ENCODE measurements around the gene LCLAT1. TPM values are rescaled to one million over a fixed set of nuclear protein-coding genes. Genes with fewer than 3 reads are reported as not detected.

LCLAT1 gene
- total RNA-seq, 4 donors from 2014 or later: 47.3 to 68.7 (median 54.1) TPM

GRCh38 chr2:30450025-30450424 lies 3.0 kb downstream of the LCLAT1 start:
- TF ChIP-seq POLR2A (IDR thresholded peaks at IDR 0.05) (no peak), CTCF (IDR thresholded peaks at IDR 0.05) (no peak)
- WGBS, 2 donors: 98 to 100% methylated on average over 1 of the region's 1 CpG
- H3K36me3 ChIP-seq: no peaks in the 10 kb centered on the region
- no peaks in the 10 kb centered on the region for H3K27me3 ChIP-seq
- H3K4me3 ChIP-seq (replicated peaks in 1 of 3): no peak overlapping the region
- intact Hi-C loops (cut with DNase I): no loop called here
- peaks cover 8 to 13% of the 10 kb centered on the region in 2 donors for H3K4me1 ChIP-seq
- no peaks in the 10 kb centered on the region for H3K9me3 ChIP-seq
- no peak overlapping the region for H3K27ac ChIP-seq
- DNase-seq: no peak

- Histone ChIP-seq H3K36me3 (no peaks in the 10 kb centered on the region), H3K9me3 (no peaks in the 10 kb centered on the region), H3K4me1 (peaks cover 4 to 7% of the 10 kb centered on the region in 2 donors), H3K27ac (no peak overlapping the region), H3K27me3 (no peaks in the 10 kb centered on the region), H3K4me3 (replicated peaks in 1 of 3) (no peak overlapping the region)
- TF ChIP-seq POLR2A (IDR thresholded peaks at IDR 0.05) (no peak), CTCF (IDR thresholded peaks at IDR 0.05) (no peak)
- DNase-seq: no peak
- intact Hi-C loops (cut with DNase I): no loop called here
- WGBS, 2 donors: 86 to 89% methylated on average over 5 of the region's 5 CpGs
Observed at GRCh38 chr2:30453498-30453897, 6.5 kb downstream of the LCLAT1 start.

GRCh38 chr2:30454571-30454970 lies 7.5 kb downstream of the LCLAT1 start:
- no peaks in the 10 kb centered on the region for H3K9me3 ChIP-seq
- no peak for DNase-seq
- H3K36me3 ChIP-seq: no peaks in the 10 kb centered on the region
- H3K27me3 ChIP-seq: no peaks in the 10 kb centered on the region
- no peak for TF ChIP-seq POLR2A (IDR thresholded peaks at IDR 0.05)
- no peak for TF ChIP-seq CTCF (IDR thresholded peaks at IDR 0.05)
- H3K4me1 ChIP-seq: peaks cover 0 to 4% of the 10 kb centered on the region in 2 donors
- H3K4me3 ChIP-seq (replicated peaks in 1 of 3): no peak overlapping the region
- intact Hi-C loops (cut with DNase I): no loop called here
- no peak overlapping the region for H3K27ac ChIP-seq
- WGBS, 2 donors: 81 to 85% methylated on average over 6 of the region's 6 CpGs

- WGBS, 2 donors: 73 to 81% methylated on average over 7 of the region's 7 CpGs
- H3K4me3 ChIP-seq (replicated peaks in 1 of 3): no peak overlapping the region
- no peaks in the 10 kb centered on the region for H3K9me3 ChIP-seq
- no peak overlapping the region for H3K27ac ChIP-seq
- H3K4me1 ChIP-seq: peaks cover 0 to 4% of the 10 kb centered on the region in 2 donors
- no peak for TF ChIP-seq CTCF (IDR thresholded peaks at IDR 0.05)
- no peak for TF ChIP-seq POLR2A (IDR thresholded peaks at IDR 0.05)
- no peak for DNase-seq
- no peaks in the 10 kb centered on the region for H3K36me3 ChIP-seq
- intact Hi-C loops (cut with DNase I): no loop called here
- no peaks in the 10 kb centered on the region for H3K27me3 ChIP-seq
Observed at GRCh38 chr2:30455114-30455738, 8.2 kb downstream of the LCLAT1 start.

- Histone ChIP-seq H3K4me3 (replicated peaks in 1 of 3) (no peak overlapping the region), H3K36me3 (no peaks in the 10 kb centered on the region), H3K9me3 (no peaks in the 10 kb centered on the region), H3K4me1 (peaks cover 0 to 4% of the 10 kb centered on the region in 2 donors), H3K27ac (no peak overlapping the region), H3K27me3 (no peaks in the 10 kb centered on the region)
- TF ChIP-seq POLR2A (IDR thresholded peaks at IDR 0.05) (no peak), CTCF (IDR thresholded peaks at IDR 0.05) (no peak)
- 90 to 94% methylated on average over 1 to 2 of the region's 2 CpGs for WGBS, 2 donors
- intact Hi-C loops (cut with DNase I): no loop called here
- no peak for DNase-seq
Observed at GRCh38 chr2:30456106-30456505, 9.1 kb downstream of the LCLAT1 start.

Measured in thyroid gland (tissue), 4 donors.